HG02885 (cell line): ENCODE data around the gene SNED1.
"Not testable (repeated sequence)": the region's sequence is repeated elsewhere in the genome, so short reads cannot be mapped to it uniquely, and the experiment has no call there.

Experiments
- ATAC-seq: cut with Tn5 transposase; IDR thresholded peaks from one replicate; pipeline ENCODE4 v1.9.1; 2021; ENCODE audit warnings: mild to moderate bottlenecking; ENCODE audit not compliant: unreplicated experiment, poor library complexity

The SNED1 gene

GRCh38 chr2:240972201-240972600 lies 26.2 kb upstream of the SNED1 start:
- no peak for ATAC-seq

GRCh38 chr2:240972636-240973521 lies 25.5 kb upstream of the SNED1 start:
- no peak for ATAC-seq

DNA sequence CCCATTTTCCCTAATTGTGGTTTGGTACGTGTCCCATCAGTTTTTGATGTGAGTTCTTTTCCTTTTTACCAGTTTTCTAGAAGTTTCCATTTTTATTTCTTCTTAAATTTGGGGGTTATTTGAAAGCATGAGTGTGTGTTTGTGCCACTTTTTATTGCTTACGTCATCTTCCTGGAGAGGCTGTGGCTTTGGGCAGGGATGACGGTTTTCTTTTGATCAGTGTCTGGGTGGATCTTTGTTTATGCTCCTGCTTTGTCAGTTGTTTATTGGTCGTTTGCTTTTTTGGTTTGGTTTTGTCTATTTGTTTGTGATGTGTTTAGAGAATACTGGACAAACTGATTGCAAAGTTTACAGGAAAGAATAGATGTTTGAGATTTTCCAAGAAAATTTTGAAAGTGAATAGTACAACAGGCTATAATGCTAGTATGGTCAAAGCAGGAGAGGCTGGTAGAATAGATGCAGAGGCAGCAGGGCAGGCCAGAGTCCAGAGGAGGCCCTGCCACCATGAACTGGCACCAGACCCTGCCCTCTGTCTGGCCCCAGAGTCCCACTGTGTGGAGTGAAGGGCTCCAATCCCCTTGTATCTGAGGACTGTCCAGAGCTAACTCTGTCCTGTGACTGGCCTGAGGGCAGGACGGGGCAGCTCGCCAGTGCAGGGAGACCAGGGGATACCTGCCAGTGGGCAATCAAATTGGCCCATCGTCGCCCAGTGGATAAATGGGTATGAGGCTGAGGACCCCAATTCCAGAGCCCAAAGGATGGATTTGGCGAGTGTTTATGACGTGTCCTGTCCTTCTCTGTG lies 23.4 kb upstream of the SNED1 start:
- no peak for ATAC-seq

GRCh38 chr2:240975903-240976302 lies 22.5 kb upstream of the SNED1 start:
- not testable (repeated sequence) for ATAC-seq

DNA sequence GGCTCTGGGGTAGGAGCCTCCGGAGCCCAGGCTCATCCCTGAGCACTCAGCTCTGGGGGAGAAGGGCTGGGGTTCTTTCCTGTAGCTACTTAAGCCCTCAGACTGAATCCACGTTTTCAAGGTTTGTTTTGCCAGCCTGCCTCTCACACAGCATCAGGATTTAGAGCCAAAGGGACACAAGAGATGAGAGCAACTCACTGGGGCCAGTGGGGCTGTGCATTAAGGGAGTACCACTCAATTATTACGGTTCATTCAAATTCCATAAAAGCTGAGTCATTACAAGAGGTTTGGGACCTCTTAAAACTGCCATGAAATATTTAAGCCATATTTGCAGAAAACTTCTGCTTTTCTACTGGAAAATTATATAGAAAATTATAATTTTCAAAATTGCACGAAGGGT lies 17.1 kb upstream of the SNED1 start:
- ATAC-seq, result no peak

GRCh38 chr2:240981871-240982800 lies 16.3 kb upstream of the SNED1 start:
- ATAC-seq, result no peak

- ATAC-seq, result no peak
Observed at GRCh38 chr2:240982821-240983281, 15.6 kb upstream of the SNED1 start.

DNA sequence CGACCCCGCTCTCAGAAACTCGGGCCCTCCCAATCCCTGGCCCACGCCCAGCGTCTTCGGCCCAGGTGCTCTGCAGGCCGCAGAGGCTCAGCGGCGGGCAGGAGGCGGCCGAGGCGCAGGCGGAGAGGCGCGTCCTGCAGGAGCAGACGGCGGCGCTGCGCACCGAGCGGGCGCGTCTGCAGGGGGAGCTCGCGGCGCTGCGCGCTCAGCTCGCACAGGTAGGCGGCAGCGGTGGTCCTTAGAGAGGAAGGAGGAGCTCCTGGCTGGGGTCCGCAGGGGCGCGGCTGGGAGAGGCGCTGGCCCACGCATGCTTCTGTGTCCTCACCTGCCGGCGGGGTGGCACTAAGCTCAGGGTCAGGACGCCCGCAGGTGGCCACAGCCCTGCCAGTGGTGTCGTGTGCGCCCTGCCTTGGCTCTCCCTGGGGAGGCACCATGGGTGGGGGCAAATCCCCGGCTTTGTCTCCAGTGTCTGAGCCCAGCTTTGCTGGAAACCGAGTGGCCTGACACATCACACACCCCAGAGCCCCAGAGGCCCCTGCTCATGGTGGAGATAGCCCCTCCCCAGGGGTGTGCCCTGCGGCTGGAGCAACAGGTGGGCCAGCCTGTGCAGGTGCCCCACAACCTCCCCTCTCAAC lies 14.9 kb upstream of the SNED1 start:
- ATAC-seq, result no peak

DNA sequence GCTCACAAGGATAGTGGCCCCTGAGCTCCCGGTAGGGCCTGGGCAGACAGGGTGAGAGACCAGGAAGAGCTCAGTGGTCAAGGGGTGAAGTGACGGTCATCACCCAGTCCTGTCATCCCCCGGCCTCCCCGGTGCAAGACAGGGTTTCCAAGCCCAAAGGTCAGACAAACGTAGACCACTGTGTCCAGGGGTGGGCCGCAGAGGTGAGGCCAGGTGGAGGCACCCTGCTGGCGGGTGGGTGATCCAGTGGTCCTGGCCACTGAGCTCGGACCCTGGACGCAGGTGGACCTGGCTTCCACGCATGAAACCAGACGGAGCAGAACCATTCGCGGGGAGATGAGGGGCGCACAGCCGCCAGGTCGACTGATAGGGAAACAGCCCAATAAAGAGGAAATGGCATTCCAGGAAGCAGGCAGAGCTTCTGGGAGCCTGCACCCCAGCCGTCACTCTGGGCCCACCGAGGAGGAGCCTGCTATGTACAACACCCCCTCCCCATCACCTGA lies 14.4 kb upstream of the SNED1 start:
- ATAC-seq, result no peak

DNA sequence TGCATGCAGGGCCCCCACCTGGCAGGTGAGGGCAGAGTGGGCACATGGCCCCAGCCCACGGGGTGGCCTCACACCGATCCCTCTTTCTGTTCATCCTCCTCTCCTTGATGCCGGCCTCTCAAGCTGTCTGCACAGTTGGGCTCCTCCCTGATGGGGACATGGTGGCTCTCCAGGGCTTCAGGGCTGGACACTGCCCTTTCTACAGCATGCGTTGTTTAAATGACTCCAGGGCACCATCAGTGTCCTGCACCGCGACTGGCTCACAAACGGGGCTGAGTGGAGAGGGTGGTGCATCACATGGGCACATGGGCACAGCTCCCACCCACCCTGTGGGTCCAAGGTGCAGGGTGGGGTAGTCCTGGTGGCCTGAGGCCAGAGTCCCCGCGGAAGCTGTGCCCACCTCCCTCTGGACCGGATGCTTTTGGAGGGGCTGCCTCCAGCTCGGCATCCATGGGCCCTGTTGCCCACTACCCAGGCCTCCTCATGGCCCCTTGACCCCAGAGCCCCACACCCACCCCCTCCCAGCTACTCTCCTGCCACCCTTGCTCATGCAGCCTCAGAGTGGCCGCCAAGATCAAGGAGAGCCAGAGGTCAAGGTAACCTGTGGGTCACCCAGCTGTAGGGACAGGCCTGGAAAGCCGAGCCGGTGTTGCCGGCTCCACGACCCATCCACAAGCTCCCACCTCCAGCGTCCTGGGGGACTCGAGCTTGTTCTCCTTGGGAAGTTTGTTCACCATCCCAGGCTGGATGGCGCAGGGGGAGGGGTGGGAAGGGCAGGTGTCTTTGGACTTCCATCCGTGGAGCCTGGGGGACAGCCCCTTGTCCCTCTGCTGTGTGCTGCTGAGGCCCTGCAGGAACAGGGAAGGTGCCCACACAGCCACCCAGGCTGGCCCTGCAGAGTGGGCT lies 12.3 kb upstream of the SNED1 start:
- no peak for ATAC-seq

GRCh38 chr2:240986787-240987411 lies 11.5 kb upstream of the SNED1 start:
- ATAC-seq, result no peak

GRCh38 chr2:240987588-240987987 lies 10.8 kb upstream of the SNED1 start:
- ATAC-seq, result no peak

- ATAC-seq, result no peak
Observed at GRCh38 chr2:240988146-240988545, 10.3 kb upstream of the SNED1 start.

- ATAC-seq, result no peak
Observed at GRCh38 chr2:240988571-240989271, 9.7 kb upstream of the SNED1 start.

- ATAC-seq, result no peak
Observed at GRCh38 chr2:240989451-240990265, 8.8 kb upstream of the SNED1 start.

GRCh38 chr2:240990266-240990529 lies 8.2 kb upstream of the SNED1 start:
- ATAC-seq, result no peak
